Neutrophil (primary cell): ENCODE results near the gene LPCAT1.

ENCODE experiments used
- H3K27ac ChIP-seq: fragments of 200-600 bp; sonication (generic); 2 replicates; pipeline ENCODE4 v1.5.1; 2016; ENCODE audit warnings: mild to moderate bottlenecking, moderate library complexity
- H3K27me3 ChIP-seq: fragments of 200-600 bp; sonication (generic); 2 replicates; pipeline ENCODE4 v1.6.0; 2016; ENCODE audit warnings: mild to moderate bottlenecking
- H3K36me3 ChIP-seq: fragments of 200-600 bp; sonication (generic); 2 replicates; pipeline ENCODE4 v1.5.1; 2017
- H3K4me1 ChIP-seq, 2 experiments: fragments of 200-600 bp in 1 of 2; sonication (generic) in 1 of 2; 1 replicate in 1 of 2; 2 replicates in 1 of 2; pipeline versions ENCODE4 v1.5.1 to v1.6.1; 2013 to 2016; ENCODE audit warnings: low read depth in 1 of 2, low read length in 1 of 2, mild to moderate bottlenecking in 1 of 2, moderate library complexity in 1 of 2; ENCODE audit not compliant: control insufficient read depth in 1 of 2, insufficient read depth in 1 of 2
- H3K4me3 ChIP-seq, 2 experiments: fragments of 200-600 bp in 1 of 2; sonication (generic) in 1 of 2; 1 replicate in 1 of 2; 2 replicates in 1 of 2; pipeline ENCODE4 v1.5.1; 2013 to 2016; ENCODE audit warnings: low read depth in 1 of 2, low read length in 1 of 2, mild to moderate bottlenecking in 1 of 2, moderate library complexity in 1 of 2
- H3K9me3 ChIP-seq: fragments of 200-600 bp; sonication (generic); 2 replicates; pipeline ENCODE4 v1.5.1; 2016
- CTCF ChIP-seq: fragments of 200-600 bp; sonication (generic); IDR thresholded peaks from 2 replicates; pipeline ENCODE4 v1.5.1; 2016; ENCODE audit warnings: antibody characterized with exemption

Gene LPCAT1

GRCh38 chr5:1504069-1504595, 19.6 kb downstream of the LPCAT1 start:
- Histone ChIP-seq H3K4me1 (peaks cover 71 to 86% of the 10 kb centered on the region in 2 experiments), H3K36me3 (peaks cover 31% of the 10 kb centered on the region), H3K9me3 (no peaks in the 10 kb centered on the region), H3K27me3 (no peaks in the 10 kb centered on the region), H3K4me3 (peak overlapping the region; percentile 32 to 54), H3K27ac (peak overlapping the region; percentile 99)
- no peak for TF ChIP-seq CTCF

GRCh38 chr5:1503241-1504068, 20.3 kb downstream of the LPCAT1 start:
- peaks cover 31% of the 10 kb centered on the region for H3K36me3 ChIP-seq
- TF ChIP-seq CTCF, result peak; percentile 40
- H3K4me1 ChIP-seq, result peaks cover 78 to 93% of the 10 kb centered on the region in 2 experiments
- no peaks in the 10 kb centered on the region for H3K9me3 ChIP-seq
- H3K27ac ChIP-seq, result peak overlapping the region; percentile 99
- no peaks in the 10 kb centered on the region for H3K27me3 ChIP-seq
- H3K4me3 ChIP-seq, result peak overlapping the region; percentile 32 to 54

- Histone ChIP-seq H3K4me1 (peaks cover 85 to 98% of the 10 kb centered on the region in 2 experiments), H3K4me3 (peak overlapping the region; percentile 32 to 54), H3K36me3 (peaks cover 26% of the 10 kb centered on the region), H3K9me3 (no peaks in the 10 kb centered on the region), H3K27ac (peak overlapping the region; percentile 99), H3K27me3 (no peaks in the 10 kb centered on the region)
- TF ChIP-seq CTCF, result no peak
These were observed 21.0 kb downstream of the LPCAT1 start for GRCh38 chr5:1502737-1503120.

- Histone ChIP-seq H3K9me3 (no peaks in the 10 kb centered on the region), H3K27me3 (no peaks in the 10 kb centered on the region), H3K4me1 (peaks cover 90 to 98% of the 10 kb centered on the region in 2 experiments), H3K4me3 (peak overlapping the region; percentile 28 to 54), H3K27ac (peak overlapping the region; percentile 99), H3K36me3 (peaks cover 26% of the 10 kb centered on the region)
- peak; percentile 43 for TF ChIP-seq CTCF
These were observed 21.6 kb downstream of the LPCAT1 start for GRCh38 chr5:1502046-1502736.

- no peaks in the 10 kb centered on the region for H3K27me3 ChIP-seq
- TF ChIP-seq CTCF, result no peak
- H3K9me3 ChIP-seq, result no peaks in the 10 kb centered on the region
- H3K4me3 ChIP-seq, result peak overlapping the region; percentile 28 to 54
- H3K27ac ChIP-seq, result peak overlapping the region; percentile 99
- H3K4me1 ChIP-seq, result peaks cover 97 to 98% of the 10 kb centered on the region in 2 experiments
- peaks cover 20% of the 10 kb centered on the region for H3K36me3 ChIP-seq
These were observed 22.3 kb downstream of the LPCAT1 start for GRCh38 chr5:1501372-1502045.
